ENCODE measurements around the gene CDK4. TPM values are rescaled to one million over a fixed set of nuclear protein-coding genes. Genes with fewer than 3 reads are reported as not detected.

Gene CDK4
- total and polyA plus RNA-seq, 2 of the 4 experiments (the other 2 are of a cell fraction), result 261 to 297 TPM

DNA sequence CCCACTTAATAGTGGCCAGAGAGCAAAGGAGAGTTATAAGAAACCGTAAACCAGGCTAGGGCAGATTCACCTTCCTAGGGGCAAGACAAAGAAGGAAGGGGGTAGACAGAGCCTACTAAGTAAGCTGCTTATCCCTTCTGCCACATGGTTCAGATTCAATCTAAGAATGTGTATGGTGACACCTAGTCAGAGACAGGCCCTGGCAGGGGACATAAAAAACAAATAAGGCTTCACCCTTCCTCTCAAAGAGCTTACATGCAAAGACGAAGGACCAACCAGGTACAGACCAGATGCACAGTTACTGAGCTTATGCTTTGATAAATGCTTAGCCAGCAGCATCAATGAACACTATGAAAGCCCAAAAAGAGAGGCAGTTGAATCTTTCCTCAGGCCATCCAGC, 10.4 kb upstream of the CDK4 start:
- Histone ChIP-seq H2AK5ac (ENCODE audit: low read depth, low read length) (no peak overlapping the region), H3K56ac (ENCODE audit: extremely low read depth, insufficient read depth, low read length) (no peak overlapping the region), H2AK9ac (replicated peaks; ENCODE audit: low read depth, low read length, poor library complexity) (no peak overlapping the region), H3K79me1 (ENCODE audit: low read depth in 1 of 2, low read length in 2 of 2) (no peaks in the 10 kb centered on the region), H3K36me3 (ENCODE audit: control insufficient read depth, insufficient read depth, low read length) (peaks cover 9% of the 10 kb centered on the region), H3K23ac (ENCODE audit: low read depth, low read length) (no peak overlapping the region), H3K4me1 (ENCODE audit: control insufficient read depth, insufficient read depth, low read length) (peaks cover 8% of the 10 kb centered on the region; the same call in 1 of the 2 replicates), H2BK15ac (ENCODE audit: low read depth, low read length) (no peak overlapping the region), H2BK20ac (ENCODE audit: low read depth, low read length) (no peak overlapping the region), H2BK5ac (ENCODE audit: low read depth, low read length, poor library complexity, severe bottlenecking) (no peak overlapping the region), H3K4ac (ENCODE audit: low read depth, low read length) (no peak overlapping the region), H2BK120ac (ENCODE audit: low read depth, low read length) (no peak overlapping the region), H3K18ac (ENCODE audit: low read depth, low read length) (no peak overlapping the region), H2AFZ (replicated peaks; ENCODE audit: low read length, poor library complexity) (no peak overlapping the region), H3K9me1 (ENCODE audit: insufficient read depth, low read length) (0 out of 2 replicates have a peak, but pooled peaks cover 3% of the 10 kb centered on the region), H4K5ac (ENCODE audit: low read depth, low read length) (no peak overlapping the region), H4K91ac (ENCODE audit: insufficient read depth, low read depth, low read length) (no peak overlapping the region), H3K4me2 (ENCODE audit: low read depth, low read length) (no peak overlapping the region), H3K4me3 (ENCODE audit: insufficient read depth, low read depth, low read length) (no peak overlapping the region), H3K9ac (ENCODE audit: low read depth, low read length) (no peak overlapping the region), H3K27me3 (ENCODE audit: control insufficient read depth, insufficient read depth, low read length) (peaks cover 43% of the 10 kb centered on the region), H4K20me1 (ENCODE audit: insufficient read depth, low read length) (no peaks in the 10 kb centered on the region), H3K9me3 (ENCODE audit: control insufficient read depth, insufficient read depth, low read length) (peaks cover 2% of the 10 kb centered on the region; the same call in 1 of the 2 replicates), H3K14ac (replicated peaks; ENCODE audit: low read depth, low read length) (no peak overlapping the region), H3K27ac (ENCODE audit: insufficient read depth, low read length) (no peak overlapping the region), H4K8ac (ENCODE audit: low read depth in 2 of 2, low read length in 2 of 2) (no peak overlapping the region)
- intact Hi-C loops (cut with micrococcal nuclease), result no loop called here
- no peak for DNase-seq
- TF ChIP-seq RFX5 (IDR thresholded peaks at IDR 0.05; ENCODE audit: low read depth, low read length) (no peak), POLR2A (IDR thresholded peaks at IDR 0.05; ENCODE audit: low read depth, low read length) (no peak), RAD21 (IDR thresholded peaks at IDR 0.05; ENCODE audit: low read length) (no peak), CHD1 (IDR thresholded peaks at IDR 0.05; ENCODE audit: low read depth, low read length) (no peak), NFE2L2 (IDR thresholded peaks at IDR 0.05; ENCODE audit: low read depth, low read length) (no peak), CEBPB (IDR thresholded peaks at IDR 0.05; ENCODE audit: low read depth, low read length) (no peak), MAFK (IDR thresholded peaks at IDR 0.05; ENCODE audit: low read depth, low read length) (no peak)
- ATAC-seq (ENCODE audit: low read depth), result no peak
- no CpG with 5 or more reads among the region's 2 CpGs for whole genome bisulfite sequencing, 2 experiments (ENCODE audit: extremely low coverage in 2 of 2, insufficient read length in 1 of 2)
- dilution Hi-C loops (cut with HindIII; ENCODE audit: low sequenced_read_pairs, unreplicated experiment), result no loop called here
- ChIA-PET POLR2A (ENCODE audit: unreplicated experiment) (no interaction called here), CTCF (no interaction called here)
- in situ Hi-C loops (cut with MboI; ENCODE audit: low sequenced_read_pairs), result no loop called here
- BruUV-seq (replicated peaks), result no TSS peak

Measured in IMR-90 (cell line).